GM13977 (cell line): ENCODE data around the gene CHST11.

Experiments used
- DNase-seq: peaks from one replicate; pipeline ENCODE4 v3.0.0; 2012; ENCODE audit warnings: low spot score
- in situ Hi-C: fragments of 300-500 bp; cut with MboI; formaldehyde crosslinking; loops from one replicate; pipeline ENCODE4 v1.12.0; 2022; ENCODE audit warnings: low sequenced_read_pairs, low pct_unique_long_range_greater_than_20kb, mixed read lengths, inconsistent platforms; ENCODE audit not compliant: unreplicated experiment
- TF ChIP-seq, protein P1 (sequence below): IDR thresholded peaks from 2 replicates; pipeline ENCODE4 v1.5.1; 2012; ENCODE audit warnings: mild to moderate bottlenecking, control low read depth; ENCODE audit not compliant: insufficient read depth; ENCODE audit errors: extremely low read depth, missing control alignments

The CHST11 gene

DNA sequence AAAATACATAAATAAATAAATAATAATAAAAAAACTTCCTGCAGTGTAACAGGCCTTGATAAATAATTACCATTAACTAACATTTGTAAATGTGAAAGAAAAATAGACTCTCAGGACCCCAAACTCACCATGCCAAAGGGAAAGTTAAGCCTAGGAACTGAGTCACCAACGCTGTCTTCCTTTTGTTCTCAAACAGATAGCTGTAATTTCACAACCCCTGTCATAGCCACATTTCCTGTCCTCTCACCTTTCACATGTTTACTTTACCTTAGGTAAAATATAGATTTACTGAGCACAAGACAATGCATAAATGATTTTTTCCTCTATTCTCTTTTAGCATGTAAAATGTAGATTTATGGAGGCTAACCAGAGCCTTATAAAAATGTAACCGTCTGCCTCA lies 35.9 kb upstream of the CHST11 start:
- no peak for DNase-seq
- TF ChIP-seq, protein P1, sequence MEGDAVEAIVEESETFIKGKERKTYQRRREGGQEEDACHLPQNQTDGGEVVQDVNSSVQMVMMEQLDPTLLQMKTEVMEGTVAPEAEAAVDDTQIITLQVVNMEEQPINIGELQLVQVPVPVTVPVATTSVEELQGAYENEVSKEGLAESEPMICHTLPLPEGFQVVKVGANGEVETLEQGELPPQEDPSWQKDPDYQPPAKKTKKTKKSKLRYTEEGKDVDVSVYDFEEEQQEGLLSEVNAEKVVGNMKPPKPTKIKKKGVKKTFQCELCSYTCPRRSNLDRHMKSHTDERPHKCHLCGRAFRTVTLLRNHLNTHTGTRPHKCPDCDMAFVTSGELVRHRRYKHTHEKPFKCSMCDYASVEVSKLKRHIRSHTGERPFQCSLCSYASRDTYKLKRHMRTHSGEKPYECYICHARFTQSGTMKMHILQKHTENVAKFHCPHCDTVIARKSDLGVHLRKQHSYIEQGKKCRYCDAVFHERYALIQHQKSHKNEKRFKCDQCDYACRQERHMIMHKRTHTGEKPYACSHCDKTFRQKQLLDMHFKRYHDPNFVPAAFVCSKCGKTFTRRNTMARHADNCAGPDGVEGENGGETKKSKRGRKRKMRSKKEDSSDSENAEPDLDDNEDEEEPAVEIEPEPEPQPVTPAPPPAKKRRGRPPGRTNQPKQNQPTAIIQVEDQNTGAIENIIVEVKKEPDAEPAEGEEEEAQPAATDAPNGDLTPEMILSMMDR: no peak
- in situ Hi-C loops: no loop called here

DNA sequence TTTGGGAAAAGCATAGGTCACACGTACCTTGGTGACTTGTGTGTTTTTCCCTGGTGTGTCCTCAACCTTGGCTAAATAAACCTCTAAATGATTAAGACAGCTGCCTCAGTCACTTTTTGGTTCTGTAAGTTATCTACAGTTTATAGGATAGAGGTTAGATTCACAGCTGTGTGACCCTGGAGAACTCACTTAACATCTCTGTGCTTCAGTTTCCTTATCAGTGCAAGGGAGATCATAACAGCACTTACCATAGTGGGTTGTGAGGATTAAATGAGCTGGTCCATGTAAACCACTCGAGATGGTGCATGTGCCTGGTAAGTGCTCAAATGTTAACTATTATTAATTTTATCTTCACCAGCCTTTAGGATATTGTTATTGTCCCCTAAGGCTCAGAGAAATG lies 35.4 kb upstream of the CHST11 start:
- in situ Hi-C loops: no loop called here
- TF ChIP-seq, protein P1: no peak
- DNase-seq: no peak

GRCh38 chr12:104422441-104422840 lies 34.3 kb upstream of the CHST11 start:
- no peak for DNase-seq
- in situ Hi-C loops: no loop called here
- TF ChIP-seq, protein P1: no peak

DNA sequence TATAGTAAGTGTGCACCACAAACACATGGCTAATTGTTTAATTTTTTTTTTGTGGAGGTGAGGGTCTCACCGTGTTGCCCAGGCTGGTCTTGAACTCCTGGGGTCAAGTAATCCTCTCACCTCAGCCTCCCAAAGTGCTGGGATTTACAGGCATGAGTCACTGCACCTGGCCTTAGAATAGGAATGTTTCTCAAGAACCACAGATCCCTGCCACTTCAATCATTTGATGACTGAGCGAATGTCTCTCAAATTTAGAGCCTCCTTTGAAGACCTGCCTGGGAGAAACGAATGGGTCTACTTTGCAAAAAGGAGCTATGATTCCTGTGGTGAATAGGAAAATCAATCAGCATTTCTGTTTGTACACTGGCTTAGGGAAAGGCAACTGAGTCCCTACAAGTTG lies 33.5 kb upstream of the CHST11 start:
- in situ Hi-C loops: no loop called here
- TF ChIP-seq, protein P1: no peak
- no peak for DNase-seq

GRCh38 chr12:104423809-104424208 lies 32.9 kb upstream of the CHST11 start:
- no peak for DNase-seq
- in situ Hi-C loops: no loop called here
- TF ChIP-seq, protein P1: no peak

- in situ Hi-C loops: no loop called here
- DNase-seq: no peak
- TF ChIP-seq, protein P1: no peak
Observed at GRCh38 chr12:104424955-104425354, 31.8 kb upstream of the CHST11 start.

GRCh38 chr12:104425614-104426013 lies 31.1 kb upstream of the CHST11 start:
- TF ChIP-seq, protein P1: no peak
- in situ Hi-C loops: no loop called here

More at GRCh38 chr12:104425614-104426013, 31.1 kb upstream of the CHST11 start:
- no peak for DNase-seq
